GM21529 (cell line): ENCODE data around the gene FAM171A1.
A peak's percentile ranks its signal among the peaks of the same experiment; 100 is the strongest.

Source experiments
- ATAC-seq: cut with Tn5 transposase; IDR thresholded peaks from one replicate; pipeline ENCODE4 v1.9.1; 2021; ENCODE audit not compliant: unreplicated experiment

FAM171A1 gene

DNA sequence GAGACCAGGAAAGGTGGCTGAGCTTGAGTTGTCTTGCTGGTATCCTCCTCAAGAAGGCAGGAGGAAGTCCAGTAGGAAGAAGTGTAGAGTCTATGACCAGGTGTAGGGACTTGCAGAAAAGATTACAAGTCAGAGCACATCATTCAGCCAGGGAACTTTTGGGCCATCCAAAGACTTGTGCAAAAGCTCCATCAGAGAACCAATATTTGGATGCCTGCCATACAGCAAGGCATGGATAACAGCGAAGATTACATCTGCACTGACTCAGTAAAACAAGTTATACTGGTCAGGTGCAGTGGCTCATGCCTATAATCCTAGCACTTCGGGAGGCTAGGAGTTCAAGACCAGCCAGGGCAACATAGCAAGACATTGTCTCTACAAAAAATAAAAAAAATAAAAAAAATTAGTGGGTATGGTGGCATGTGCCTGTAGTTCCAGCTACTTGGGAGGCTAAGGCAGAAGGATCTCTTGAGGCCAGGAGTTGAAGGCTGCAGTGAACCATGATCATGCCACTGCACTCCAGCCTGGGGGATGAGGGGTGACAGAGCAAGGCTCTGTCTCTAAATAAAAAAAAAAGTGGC, 189.4 kb downstream of the FAM171A1 start:
- no peak for ATAC-seq

DNA sequence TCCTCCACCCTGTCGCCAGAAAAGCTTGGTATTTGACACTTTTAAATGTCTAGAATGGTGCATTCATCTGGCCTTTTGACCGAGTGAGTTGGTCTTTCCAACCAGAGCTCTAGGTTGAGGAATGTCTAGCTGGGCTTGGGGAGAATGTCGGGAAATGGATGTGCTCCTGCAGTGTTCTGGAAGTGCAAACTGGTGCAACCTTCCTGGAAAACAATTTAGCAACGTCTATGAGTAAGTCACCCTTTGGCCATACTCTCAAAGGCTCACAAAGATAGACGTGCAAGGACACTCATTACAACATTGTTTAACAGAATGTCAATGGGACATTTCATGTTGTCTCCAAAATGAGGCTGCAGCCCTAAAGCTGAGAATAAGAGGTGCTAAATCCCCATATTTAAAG, 190.4 kb downstream of the FAM171A1 start:
- no peak for ATAC-seq

DNA sequence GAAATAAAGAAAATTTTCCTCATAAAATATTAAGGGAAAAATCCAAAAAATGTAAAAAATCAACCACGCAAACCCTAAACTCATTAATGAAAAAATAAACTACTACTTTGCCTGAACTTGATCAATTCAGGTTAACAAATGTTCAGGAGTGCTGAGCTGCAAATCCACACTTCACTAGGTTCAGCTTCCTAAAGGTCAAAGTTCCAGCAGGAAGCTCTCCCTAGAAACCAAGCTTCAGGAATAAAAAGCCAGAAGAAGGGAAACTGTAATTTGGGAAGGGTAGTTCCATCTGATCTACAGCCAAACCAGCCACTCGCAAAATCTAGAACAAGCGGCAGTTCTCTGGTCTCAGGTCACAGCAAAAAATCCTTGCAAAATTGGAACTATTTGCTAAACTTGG, 194.8 kb downstream of the FAM171A1 start:
- ATAC-seq, result no peak

GRCh38 chr10:15175587-15175986, 195.5 kb downstream of the FAM171A1 start:
- no peak for ATAC-seq

GRCh38 chr10:15172306-15172840, 198.7 kb downstream of the FAM171A1 start:
- ATAC-seq, result no peak

DNA sequence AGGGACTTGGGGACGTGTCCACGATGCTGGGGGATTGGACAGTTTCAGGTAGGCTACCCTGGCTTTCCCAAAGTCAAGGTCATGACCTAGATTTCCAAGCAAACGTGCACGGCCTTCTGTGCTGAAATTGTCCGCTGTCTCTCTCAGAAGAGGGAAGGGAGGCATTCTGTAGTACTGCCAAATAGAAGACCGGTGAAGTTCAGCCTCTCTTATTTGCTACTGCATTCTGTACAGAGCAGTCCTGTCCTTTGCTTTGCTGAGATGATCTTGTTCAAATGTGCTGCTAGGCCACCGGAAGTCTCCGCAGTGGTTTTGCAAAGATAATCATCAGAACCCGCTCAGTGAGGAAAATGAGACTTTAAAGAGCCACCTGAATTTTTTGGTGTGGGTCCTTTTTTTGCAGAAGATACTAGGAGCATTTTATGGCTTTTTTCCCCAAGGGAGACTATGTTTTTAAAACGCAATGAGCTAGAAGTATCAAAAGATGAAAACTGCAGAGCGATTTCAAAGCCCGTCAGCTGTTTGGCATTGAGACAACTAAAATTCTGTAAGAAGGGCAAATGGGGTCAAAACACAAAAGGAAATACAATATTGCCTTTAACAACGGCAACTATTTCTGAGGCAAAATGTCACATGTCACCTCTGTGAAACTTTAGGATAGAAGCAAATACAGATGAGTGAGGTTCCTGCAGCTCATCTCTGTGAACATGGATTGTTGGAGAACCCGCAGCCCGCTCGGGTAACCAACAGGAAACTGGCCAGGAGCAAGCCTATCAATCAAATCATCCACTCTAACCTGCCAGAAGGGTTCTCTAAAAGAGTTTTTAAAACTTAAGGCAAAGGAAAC, 201.3 kb downstream of the FAM171A1 start:
- ATAC-seq, result no peak

DNA sequence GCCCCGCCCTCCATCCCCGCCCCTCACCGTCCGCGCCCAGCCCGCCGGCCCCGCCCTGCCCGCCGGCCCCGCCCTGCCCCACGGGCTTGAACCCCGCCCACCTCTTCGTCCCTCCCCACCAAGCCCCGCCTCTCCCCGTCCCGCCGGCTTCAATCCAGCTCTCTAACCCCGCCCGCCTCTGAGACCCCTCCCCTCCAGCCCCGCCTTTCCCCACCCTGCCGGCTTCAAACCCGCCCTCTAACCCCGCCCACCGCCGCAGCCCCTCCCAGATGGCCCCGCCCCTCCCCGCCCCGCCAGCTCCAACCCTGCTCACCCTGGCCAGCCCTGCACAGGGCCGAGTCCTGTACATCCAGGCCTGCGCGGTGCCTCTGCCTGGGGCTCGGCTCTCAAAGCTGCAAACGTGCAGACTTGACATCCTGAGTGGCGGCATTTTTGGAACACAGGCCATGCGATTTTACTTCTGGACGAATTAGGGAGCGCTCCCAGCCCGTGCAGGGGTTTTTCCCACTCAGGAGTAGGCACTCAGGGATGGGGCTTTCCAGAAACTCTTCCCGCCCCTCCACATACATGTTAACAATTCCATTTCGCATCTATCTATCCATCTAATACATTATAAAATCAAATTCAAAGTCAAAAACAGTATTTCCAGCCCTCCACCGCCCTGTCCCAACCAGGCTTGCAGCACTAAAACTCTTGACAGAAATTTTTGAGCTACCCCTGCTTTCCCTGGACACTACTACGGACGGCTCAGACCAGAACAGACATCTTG, 202.1 kb downstream of the FAM171A1 start:
- ATAC-seq, result peak; percentile 48

GRCh38 chr10:15168291-15168785, 202.8 kb downstream of the FAM171A1 start, which contains the start of gene NMT2:
Gene NMT2 (minus strand): TSS chr10:15168693. CDS start chr10:15168612, 81 bp downstream.
- peak; percentile 91 for ATAC-seq

DNA sequence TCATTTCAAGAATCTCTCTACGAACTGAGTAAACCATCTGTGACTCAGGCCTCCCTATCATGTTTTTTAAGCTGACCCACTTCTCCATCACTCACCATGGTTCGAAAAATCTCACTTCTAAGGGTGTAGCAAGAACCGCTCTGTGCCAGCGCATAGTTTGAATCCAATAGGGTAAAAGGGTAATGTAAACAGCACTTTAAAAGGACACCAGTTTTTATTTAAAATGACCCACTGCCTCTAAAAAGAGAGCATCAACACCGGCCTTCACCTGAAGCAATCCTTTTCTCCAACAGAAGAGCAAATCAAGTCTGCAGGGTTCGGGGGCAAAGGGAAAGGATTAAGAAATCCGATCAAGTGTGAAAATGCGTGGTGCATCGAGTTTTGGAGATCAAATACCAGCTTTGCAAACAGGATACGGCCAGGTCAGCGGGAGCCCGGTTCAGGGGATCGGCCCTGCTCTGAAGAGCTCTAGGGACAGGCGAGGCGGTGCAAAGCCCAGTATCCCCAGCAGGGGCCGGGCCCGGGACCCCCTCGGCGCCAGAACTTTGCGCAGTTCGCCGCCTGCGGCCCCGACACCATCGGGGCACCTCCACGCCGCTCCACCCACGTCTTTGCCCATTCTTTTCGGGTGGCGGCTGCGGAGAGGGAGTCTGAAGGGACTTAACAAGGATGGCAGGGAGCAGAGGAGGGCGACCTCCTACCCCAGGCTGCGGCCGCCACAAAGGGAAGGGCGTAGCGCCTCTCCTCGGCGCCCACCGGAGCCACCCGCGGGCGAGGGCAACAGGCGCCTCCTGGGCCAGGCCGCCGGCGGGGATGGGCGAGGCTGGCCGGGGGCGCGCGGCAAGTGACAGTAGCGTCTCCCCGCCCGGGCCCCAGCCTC, 203.4 kb downstream of the FAM171A1 start:
- peak; percentile 40 for ATAC-seq

DNA sequence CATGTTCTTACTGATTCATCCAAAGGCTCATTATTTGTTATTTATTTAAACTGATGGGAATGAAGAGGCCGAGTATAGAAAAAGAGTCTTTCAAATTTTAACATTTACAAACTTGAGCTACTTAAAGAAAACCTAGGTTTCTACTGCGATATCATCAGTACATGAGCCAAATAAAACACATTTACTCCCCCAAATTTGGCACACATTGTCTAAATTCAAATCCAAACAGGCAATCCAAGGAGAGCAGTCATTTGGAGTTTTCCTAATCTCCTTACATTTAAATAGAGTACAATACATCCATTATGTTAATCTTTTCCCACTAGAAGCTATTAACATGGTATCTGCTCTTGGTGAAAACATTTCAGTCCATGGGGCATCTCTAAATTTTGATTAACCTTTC, 204.8 kb downstream of the FAM171A1 start:
- ATAC-seq, result no peak

DNA sequence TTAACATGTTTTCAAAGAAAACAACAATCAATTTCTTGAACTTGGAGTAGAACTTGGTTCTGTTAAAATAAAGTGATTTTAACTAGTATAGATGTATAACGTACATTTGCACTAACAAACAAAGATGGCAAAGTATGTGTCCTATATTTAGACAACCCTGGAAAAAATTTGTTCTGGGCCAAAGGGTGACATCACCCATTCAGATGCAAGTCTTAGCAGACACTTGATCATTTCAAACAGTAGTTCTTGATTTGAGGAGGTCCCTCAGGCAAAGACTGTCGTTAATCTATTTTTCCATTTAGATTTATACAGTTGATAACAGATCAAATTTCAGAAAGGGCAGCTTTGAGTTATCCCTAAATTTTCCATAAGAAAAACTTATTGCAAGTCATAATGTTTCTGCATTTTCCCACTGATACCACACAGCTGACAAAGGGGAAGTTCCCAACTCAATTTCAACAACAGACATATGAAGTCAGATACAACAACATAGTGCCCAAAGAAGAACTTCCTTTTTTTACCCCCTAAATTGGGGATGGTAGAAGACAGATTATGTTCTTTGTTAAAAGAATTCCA, 207.7 kb downstream of the FAM171A1 start:
- no peak for ATAC-seq
